Esophagus squamous epithelium (tissue), 5 donors: ENCODE data around the gene RNF130. TPM values are rescaled to one million over a fixed set of nuclear protein-coding genes. Genes with fewer than 3 reads are reported as not detected.

Experiments
- DNase-seq: peaks from one replicate; lab custom pipeline; 2025; lab: John Stamatoyannopoulos, UW
- H3K27ac ChIP-seq, 4 donors: fragments of 200-600 bp; sonication (generic); one replicate each; pipeline ENCODE4 v1.5.1; 2016 to 2019; ENCODE audit warnings: mild to moderate bottlenecking in 1 of 4
- H3K27me3 ChIP-seq, 4 donors: fragments of 200-600 bp; sonication (generic); 1 replicate in 3 of 4; 2 replicates in 1 of 4; pipeline versions ENCODE4 v1.5.1 to v1.6.0; 2017 to 2021; ENCODE audit warnings: antibody characterized with exemption in 1 of 4
- H3K36me3 ChIP-seq, 3 donors: fragments of 200-600 bp; sonication (generic); one replicate each; pipeline ENCODE4 v1.5.1; 2016 to 2019
- H3K4me1 ChIP-seq, 3 donors: fragments of 200-600 bp; sonication (generic); one replicate each; pipeline ENCODE4 v1.5.1; 2017 to 2019
- H3K4me3 ChIP-seq, 4 donors: fragments of 200-600 bp; sonication (generic); 1 replicate in 3 of 4; 2 replicates in 1 of 4; pipeline ENCODE4 v1.5.1; 2016 to 2019; ENCODE audit warnings: mild to moderate bottlenecking in 2 of 4, moderate library complexity in 1 of 4
- H3K9me3 ChIP-seq, 3 donors: fragments of 200-600 bp; sonication (generic); one replicate each; pipeline ENCODE4 v1.5.1; 2016 to 2019
- CTCF ChIP-seq, 6 experiments: fragments of 450-650 bp in 4 of 6; fragments of 200-600 bp in 2 of 6; sonication (generic) in 2 of 6; IDR thresholded peaks; one replicate each; pipeline ENCODE4 v1.5.1; 2016 to 2019; ENCODE audit warnings: antibody characterized with exemption in 6 of 6, mild to moderate bottlenecking in 4 of 6, moderate library complexity in 4 of 6
- POLR2A ChIP-seq, 4 donors: fragments of 450-650 bp; IDR thresholded peaks; one replicate each; pipeline ENCODE4 v1.6.1; 2017; ENCODE audit warnings: antibody characterized with exemption in 4 of 4, mild to moderate bottlenecking in 4 of 4, moderate library complexity in 3 of 4
- WGBS, 2 donors: methylation state at CpG; one replicate each; pipeline ENCODE4 v1.1.5; 2018; 5-methylcytosine and 5-hydroxymethylcytosine counted together
- intact Hi-C: fragments of 100-400 bp; cut with DNase I; formaldehyde crosslinking; loops from one replicate; pipeline ENCODE4 v1.15.0; 2022
- total RNA-seq, 4 donors: library from RNA; depleted of rRNA; stranded (reverse); fragments of >200 nt; gene quantifications; one replicate each; pipeline ENCODE4 v1.1.0, GENCODE V29; 2016
- donor health status: DM: yes; HTN: yes; CAD: no.

RNF130 gene
- total RNA-seq, 4 donors from 2014 or later, result 9.1 to 54.6 (median 19.1) TPM

GRCh38 chr5:180084638-180085561, 13.3 kb upstream of the RNF130 start:
- no peaks in the 10 kb centered on the region for H3K36me3 ChIP-seq
- 44 to 50% methylated on average over 9 to 13 of the region's 13 CpGs for WGBS, 2 donors
- peak overlapping the region in 2 of 4 donors; percentile 38 to 44 for H3K27ac ChIP-seq
- no peak overlapping the region for H3K4me3 ChIP-seq
- H3K27me3 ChIP-seq, result peaks cover 0 to 20% (median 0%) of the 10 kb centered on the region in 4 donors
- TF ChIP-seq CTCF (IDR thresholded peaks at IDR 0.05) (no peak), POLR2A (IDR thresholded peaks at IDR 0.05) (no peak)
- no peaks in the 10 kb centered on the region for H3K9me3 ChIP-seq
- DNase-seq, result no peak
- intact Hi-C loops, result no loop called here
- H3K4me1 ChIP-seq, result peaks cover 0 to 1% (median under 1%) of the 10 kb centered on the region in 3 donors

GRCh38 chr5:180083529-180084060, 12.0 kb upstream of the RNF130 start:
- 83 to 87% methylated on average over 6 to 10 of the region's 10 CpGs for WGBS, 2 donors
- Histone ChIP-seq H3K4me1 (no peaks in the 10 kb centered on the region), H3K36me3 (no peaks in the 10 kb centered on the region), H3K9me3 (no peaks in the 10 kb centered on the region), H3K27ac (no peak overlapping the region), H3K27me3 (peaks cover 0 to 28% (median 0%) of the 10 kb centered on the region in 4 donors), H3K4me3 (no peak overlapping the region)
- TF ChIP-seq POLR2A (IDR thresholded peaks at IDR 0.05) (no peak), CTCF (IDR thresholded peaks at IDR 0.05) (no peak)
- intact Hi-C loops, result no loop called here
- DNase-seq, result no peak

GRCh38 chr5:180082633-180083420, 11.3 kb upstream of the RNF130 start:
- 55 to 58% methylated on average over 9 to 14 of the region's 17 CpGs for WGBS, 2 donors

GRCh38 chr5:180081481-180081880, 9.9 kb upstream of the RNF130 start:
- Histone ChIP-seq H3K36me3 (no peaks in the 10 kb centered on the region), H3K4me3 (no peak overlapping the region), H3K27me3 (peaks cover 0 to 34% (median 0%) of the 10 kb centered on the region in 4 donors), H3K27ac (no peak overlapping the region), H3K9me3 (no peaks in the 10 kb centered on the region), H3K4me1 (no peaks in the 10 kb centered on the region)
- intact Hi-C loops, result no loop called here
- TF ChIP-seq POLR2A (IDR thresholded peaks at IDR 0.05) (no peak), CTCF (IDR thresholded peaks at IDR 0.05) (no peak)
- WGBS, 2 donors, result 81 to 84% methylated on average over 3 to 5 of the region's 5 CpGs
- DNase-seq, result no peak

More at GRCh38 chr5:180082633-180083420, 11.3 kb upstream of the RNF130 start:
- Histone ChIP-seq H3K27ac (no peak overlapping the region), H3K9me3 (no peaks in the 10 kb centered on the region), H3K36me3 (no peaks in the 10 kb centered on the region), H3K27me3 (peaks cover 0 to 34% (median 0%) of the 10 kb centered on the region in 4 donors), H3K4me1 (no peaks in the 10 kb centered on the region), H3K4me3 (no peak overlapping the region)
- DNase-seq, result no peak
- TF ChIP-seq CTCF (IDR thresholded peaks at IDR 0.05) (no peak), POLR2A (IDR thresholded peaks at IDR 0.05) (no peak)
- intact Hi-C loops, result no loop called here
